HEK293 (cell line): ENCODE data around the gene PPM1F.

Source experiments
- RBAK ChIP-seq: fragments of 450-650 bp; formaldehyde crosslinking; IDR thresholded peaks from 2 replicates; pipeline ENCODE4 v1.5.1; 2016; ENCODE audit warnings: missing biosample characterization, missing genetic modification characterization
- TCF7L2 ChIP-seq: IDR thresholded peaks from 2 replicates; pipeline ENCODE4 v1.6.1; 2011; ENCODE audit warnings: low read depth, mild to moderate bottlenecking, inconsistent platforms, low read length, moderate library complexity, borderline replicate concordance
- YY1 ChIP-seq: fragments of 450-650 bp; formaldehyde crosslinking; IDR thresholded peaks from 2 replicates; pipeline ENCODE4 v1.5.1; 2018; ENCODE audit warnings: missing biosample characterization, missing genetic modification characterization
- ZNF114 ChIP-seq: fragments of 450-650 bp; formaldehyde crosslinking; IDR thresholded peaks from 2 replicates; pipeline ENCODE4 v1.5.0; 2017; ENCODE audit warnings: missing biosample characterization, missing genetic modification characterization
- ZNF121 ChIP-seq: fragments of 450-650 bp; formaldehyde crosslinking; IDR thresholded peaks from 2 replicates; pipeline ENCODE4 v1.5.1; 2016; ENCODE audit warnings: missing biosample characterization, missing genetic modification characterization
- ZNF132 ChIP-seq: fragments of 450-650 bp; formaldehyde crosslinking; IDR thresholded peaks from 2 replicates; pipeline ENCODE4 v1.5.1; 2017; ENCODE audit warnings: missing biosample characterization, missing genetic modification characterization, borderline replicate concordance
- ZNF324 ChIP-seq: fragments of 450-650 bp; formaldehyde crosslinking; IDR thresholded peaks from 2 replicates; pipeline ENCODE4 v1.5.1; 2016; ENCODE audit warnings: missing biosample characterization, missing genetic modification characterization
- ZNF670 ChIP-seq: fragments of 450-650 bp; formaldehyde crosslinking; IDR thresholded peaks from 2 replicates; pipeline ENCODE4 v1.5.1; 2016; ENCODE audit warnings: missing biosample characterization, missing genetic modification characterization, low read depth
- ZNF776 ChIP-seq: fragments of 450-650 bp; formaldehyde crosslinking; IDR thresholded peaks from 2 replicates; pipeline ENCODE4 v1.5.0; 2017; ENCODE audit warnings: missing biosample characterization, missing genetic modification characterization, borderline replicate concordance
- TF ChIP-seq, protein P1 (sequence below): fragments of 450-650 bp; formaldehyde crosslinking; IDR thresholded peaks from 2 replicates; pipeline ENCODE4 v1.5.1; 2016; ENCODE audit warnings: missing biosample characterization, missing genetic modification characterization
- TF ChIP-seq, protein P2 (sequence below): fragments of 450-650 bp; formaldehyde crosslinking; IDR thresholded peaks from 2 replicates; pipeline ENCODE4 v1.5.1; 2016; ENCODE audit warnings: missing biosample characterization, missing genetic modification characterization, low read depth
- TF ChIP-seq, protein P3 (sequence below): fragments of 450-650 bp; IDR thresholded peaks from 2 replicates; pipeline ENCODE4 v1.5.1; 2018; ENCODE audit warnings: missing biosample characterization, mild to moderate bottlenecking, missing genetic modification characterization

DNA sequence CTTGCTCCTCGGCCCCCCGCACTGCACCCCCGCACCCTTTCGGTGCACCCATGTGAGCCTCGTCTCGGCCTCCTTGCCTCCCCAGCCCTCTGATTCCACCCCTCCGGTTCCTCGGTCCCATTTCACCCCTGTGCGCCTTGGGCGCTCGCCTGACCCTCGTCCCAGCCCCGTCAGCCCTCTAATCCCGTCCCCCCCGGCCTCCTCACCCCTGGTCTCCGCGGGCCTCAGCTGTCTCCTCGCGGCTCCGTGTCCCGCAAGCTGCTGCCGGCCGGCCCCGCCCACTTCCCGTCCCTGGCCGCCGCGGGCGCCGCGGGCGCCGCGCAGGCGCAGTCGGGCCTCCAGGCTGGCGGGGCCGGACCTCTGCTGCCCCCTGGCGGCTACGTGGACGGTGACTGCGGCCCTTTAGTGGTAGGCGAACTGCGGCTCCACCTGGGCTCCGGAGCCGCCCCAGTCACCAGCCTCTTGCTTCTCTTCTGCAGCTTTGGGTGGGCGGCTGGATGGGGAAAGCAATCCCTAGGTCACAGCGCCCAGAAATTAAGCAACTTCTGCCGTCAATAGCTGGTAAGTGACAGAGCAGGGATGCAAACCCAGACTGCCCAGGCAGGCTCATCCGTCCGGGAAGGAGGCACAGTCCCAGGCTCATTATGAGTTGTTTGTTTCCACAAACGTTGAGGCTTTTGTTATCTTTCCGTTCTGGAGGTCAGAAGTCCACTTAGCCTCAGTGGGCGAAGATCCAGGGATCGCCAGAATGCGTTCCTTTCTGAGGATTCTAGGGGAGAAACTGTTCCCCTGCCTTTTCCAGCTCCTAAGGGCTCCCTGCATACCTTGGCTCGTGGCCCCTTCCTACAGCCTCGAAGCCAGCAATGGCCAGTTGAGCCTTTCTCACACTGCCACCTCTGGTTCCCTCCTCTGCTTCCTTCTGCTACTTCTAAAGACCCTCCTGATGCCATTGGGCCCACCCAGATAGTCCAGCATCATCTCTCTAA is at the start of gene PPM1F:
- TF ChIP-seq YY1 (tag by site-specific recombination) (no peak), ZNF776 (tag by site-specific recombination) (no peak), ZNF121 (tag by site-specific recombination) (no peak), ZNF114 (no peak), ZNF132 (tag by site-specific recombination) (no peak), ZNF670 (tag by site-specific recombination) (no peak), RBAK (tag by site-specific recombination) (no peak), ZNF324 (tag by site-specific recombination) (no peak), TCF7L2 (no peak)
- TF ChIP-seq, protein P1, sequence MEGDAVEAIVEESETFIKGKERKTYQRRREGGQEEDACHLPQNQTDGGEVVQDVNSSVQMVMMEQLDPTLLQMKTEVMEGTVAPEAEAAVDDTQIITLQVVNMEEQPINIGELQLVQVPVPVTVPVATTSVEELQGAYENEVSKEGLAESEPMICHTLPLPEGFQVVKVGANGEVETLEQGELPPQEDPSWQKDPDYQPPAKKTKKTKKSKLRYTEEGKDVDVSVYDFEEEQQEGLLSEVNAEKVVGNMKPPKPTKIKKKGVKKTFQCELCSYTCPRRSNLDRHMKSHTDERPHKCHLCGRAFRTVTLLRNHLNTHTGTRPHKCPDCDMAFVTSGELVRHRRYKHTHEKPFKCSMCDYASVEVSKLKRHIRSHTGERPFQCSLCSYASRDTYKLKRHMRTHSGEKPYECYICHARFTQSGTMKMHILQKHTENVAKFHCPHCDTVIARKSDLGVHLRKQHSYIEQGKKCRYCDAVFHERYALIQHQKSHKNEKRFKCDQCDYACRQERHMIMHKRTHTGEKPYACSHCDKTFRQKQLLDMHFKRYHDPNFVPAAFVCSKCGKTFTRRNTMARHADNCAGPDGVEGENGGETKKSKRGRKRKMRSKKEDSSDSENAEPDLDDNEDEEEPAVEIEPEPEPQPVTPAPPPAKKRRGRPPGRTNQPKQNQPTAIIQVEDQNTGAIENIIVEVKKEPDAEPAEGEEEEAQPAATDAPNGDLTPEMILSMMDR (tag by site-specific recombination), result peak; percentile 62
- TF ChIP-seq, protein P2, sequence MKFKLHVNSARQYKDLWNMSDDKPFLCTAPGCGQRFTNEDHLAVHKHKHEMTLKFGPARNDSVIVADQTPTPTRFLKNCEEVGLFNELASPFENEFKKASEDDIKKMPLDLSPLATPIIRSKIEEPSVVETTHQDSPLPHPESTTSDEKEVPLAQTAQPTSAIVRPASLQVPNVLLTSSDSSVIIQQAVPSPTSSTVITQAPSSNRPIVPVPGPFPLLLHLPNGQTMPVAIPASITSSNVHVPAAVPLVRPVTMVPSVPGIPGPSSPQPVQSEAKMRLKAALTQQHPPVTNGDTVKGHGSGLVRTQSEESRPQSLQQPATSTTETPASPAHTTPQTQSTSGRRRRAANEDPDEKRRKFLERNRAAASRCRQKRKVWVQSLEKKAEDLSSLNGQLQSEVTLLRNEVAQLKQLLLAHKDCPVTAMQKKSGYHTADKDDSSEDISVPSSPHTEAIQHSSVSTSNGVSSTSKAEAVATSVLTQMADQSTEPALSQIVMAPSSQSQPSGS, result no peak
- TF ChIP-seq, protein P3, sequence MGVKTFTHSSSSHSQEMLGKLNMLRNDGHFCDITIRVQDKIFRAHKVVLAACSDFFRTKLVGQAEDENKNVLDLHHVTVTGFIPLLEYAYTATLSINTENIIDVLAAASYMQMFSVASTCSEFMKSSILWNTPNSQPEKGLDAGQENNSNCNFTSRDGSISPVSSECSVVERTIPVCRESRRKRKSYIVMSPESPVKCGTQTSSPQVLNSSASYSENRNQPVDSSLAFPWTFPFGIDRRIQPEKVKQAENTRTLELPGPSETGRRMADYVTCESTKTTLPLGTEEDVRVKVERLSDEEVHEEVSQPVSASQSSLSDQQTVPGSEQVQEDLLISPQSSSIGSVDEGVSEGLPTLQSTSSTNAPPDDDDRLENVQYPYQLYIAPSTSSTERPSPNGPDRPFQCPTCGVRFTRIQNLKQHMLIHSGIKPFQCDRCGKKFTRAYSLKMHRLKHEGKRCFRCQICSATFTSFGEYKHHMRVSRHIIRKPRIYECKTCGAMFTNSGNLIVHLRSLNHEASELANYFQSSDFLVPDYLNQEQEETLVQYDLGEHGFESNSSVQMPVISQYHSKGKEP (tag by site-specific recombination), result 0 out of 2 replicates have a peak, but pooled peaks have one; percentile 21
